K562 treated with DMSO at 1 percent for 4 hours (cell line): ENCODE results near the gene TAS2R4. TPM values are rescaled to one million over a fixed set of nuclear protein-coding genes. Genes with fewer than 3 reads are reported as not detected.

Experiments used
- total RNA-seq: library from RNA; unstranded; fragments of 300-600 nt; gene quantifications from 2 replicates; pipeline ENCODE4 v1.2.3, GENCODE V29; 2022; ENCODE audit not compliant: insufficient read depth

Gene TAS2R4, protein sequence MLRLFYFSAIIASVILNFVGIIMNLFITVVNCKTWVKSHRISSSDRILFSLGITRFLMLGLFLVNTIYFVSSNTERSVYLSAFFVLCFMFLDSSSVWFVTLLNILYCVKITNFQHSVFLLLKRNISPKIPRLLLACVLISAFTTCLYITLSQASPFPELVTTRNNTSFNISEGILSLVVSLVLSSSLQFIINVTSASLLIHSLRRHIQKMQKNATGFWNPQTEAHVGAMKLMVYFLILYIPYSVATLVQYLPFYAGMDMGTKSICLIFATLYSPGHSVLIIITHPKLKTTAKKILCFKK
- total RNA-seq: 0.42 TPM in 1 of 2 replicates, not detected in the other

GRCh38 chr7:141776374-141776773 is at the start of gene TAS2R4:
TSS of gene TAS2R4 (plus strand) at chr7:141776674. CDS start at chr7:141778489, 1,815 bp downstream.

GRCh38 chr7:141737836-141738591 is 38.5 kb upstream of the TAS2R4 start, which contains the start of gene SSBP1:
TSS of gene SSBP1 (plus strand) at chr7:141738358. CDS start at chr7:141739167, 809 bp downstream.

GRCh38 chr7:141763797-141764196 is 12.7 kb upstream of the TAS2R4 start, which contains the start of gene TAS2R3:
TSS of gene TAS2R3 (plus strand) at chr7:141764097. CDS start at chr7:141764159, 62 bp downstream.

DNA sequence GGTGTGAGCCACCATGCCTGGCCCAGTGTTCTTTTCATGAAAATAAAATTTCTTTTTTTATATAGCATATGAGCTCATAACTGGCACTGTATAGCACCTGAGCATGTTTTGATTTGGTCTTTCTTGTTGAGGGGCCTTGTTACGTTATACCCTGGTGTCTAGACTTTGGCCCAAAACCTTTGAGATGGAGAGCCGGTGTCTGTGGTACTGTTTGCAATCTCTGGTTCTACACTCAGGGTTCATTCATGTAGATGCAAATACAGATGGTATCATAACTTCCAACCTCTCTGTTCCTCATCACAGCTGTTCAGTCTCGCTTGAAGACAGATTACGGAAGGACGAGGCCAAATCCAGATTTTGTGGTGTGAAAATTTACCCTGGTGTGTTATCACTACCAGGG is 13.4 kb downstream of the TAS2R4 start, which contains the start of gene TAS2R5:
TAS2R5 (plus strand) TSS at position 301 of the 400 bp plus-strand sequence. CDS start 145 bp downstream, outside the sequence.

Other genes starting within 250 kb of the TAS2R4 start
- 26.4 and 27.7 TPM in 2 replicates for gene AGK, start 225.3 kb upstream of the TAS2R4 start, total RNA-seq
- gene DENND11, start 74.5 kb upstream of the TAS2R4 start, total RNA-seq: 0.22 and 0.35 TPM in 2 replicates
- not detected in 2 replicates for gene WEE2, start 68.3 kb upstream of the TAS2R4 start, total RNA-seq
- 212 and 245 TPM in 2 replicates for gene SSBP1, start 38.3 kb upstream of the TAS2R4 start, total RNA-seq
- not detected in 2 replicates for gene TAS2R3, start 12.6 kb upstream of the TAS2R4 start, total RNA-seq
- gene TAS2R5, start 13.5 kb downstream of the TAS2R4 start, total RNA-seq: 1.1 and 2.3 TPM in 2 replicates
- gene PRSS37, start 64.8 kb downstream of the TAS2R4 start, total RNA-seq: not detected in 2 replicates
- not detected in 2 replicates for gene OR9A4, start 139.7 kb downstream of the TAS2R4 start, total RNA-seq
- not detected in 2 replicates for gene CLEC5A, start 170.3 kb downstream of the TAS2R4 start, total RNA-seq
- not detected in 2 replicates for gene TAS2R38, start 197.1 kb downstream of the TAS2R4 start, total RNA-seq
- 0.25 TPM in 1 of 2 replicates, not detected in the other for gene MGAM, start 219.2 kb downstream of the TAS2R4 start, total RNA-seq